Subcutaneous adipose tissue (tissue), 4 donors: Measurements from ENCODE around the gene SEPHS2. TPM values are rescaled to one million over a fixed set of nuclear protein-coding genes. Genes with fewer than 3 reads are reported as not detected.

Experiments used
- total RNA-seq, 4 donors: library from RNA; depleted of rRNA; stranded (reverse); fragments of >200 nt; gene quantifications; one replicate each; pipeline ENCODE4 v1.1.0, GENCODE V29; 2016
- TF ChIP-seq, protein P1 (sequence below): fragments of 450-650 bp; IDR thresholded peaks from one replicate; pipeline ENCODE4 v1.5.1; 2016; ENCODE audit warnings: low read depth, mild to moderate bottlenecking, control low read depth, antibody characterized with exemption, moderate library complexity

SEPHS2 gene
- total RNA-seq, 4 donors from 2014 or later, result 27.7 to 42.3 (median 29.4) TPM

GRCh38 chr16:30474684-30475083 lies 29.0 kb upstream of the SEPHS2 start:
- TF ChIP-seq, protein P1, sequence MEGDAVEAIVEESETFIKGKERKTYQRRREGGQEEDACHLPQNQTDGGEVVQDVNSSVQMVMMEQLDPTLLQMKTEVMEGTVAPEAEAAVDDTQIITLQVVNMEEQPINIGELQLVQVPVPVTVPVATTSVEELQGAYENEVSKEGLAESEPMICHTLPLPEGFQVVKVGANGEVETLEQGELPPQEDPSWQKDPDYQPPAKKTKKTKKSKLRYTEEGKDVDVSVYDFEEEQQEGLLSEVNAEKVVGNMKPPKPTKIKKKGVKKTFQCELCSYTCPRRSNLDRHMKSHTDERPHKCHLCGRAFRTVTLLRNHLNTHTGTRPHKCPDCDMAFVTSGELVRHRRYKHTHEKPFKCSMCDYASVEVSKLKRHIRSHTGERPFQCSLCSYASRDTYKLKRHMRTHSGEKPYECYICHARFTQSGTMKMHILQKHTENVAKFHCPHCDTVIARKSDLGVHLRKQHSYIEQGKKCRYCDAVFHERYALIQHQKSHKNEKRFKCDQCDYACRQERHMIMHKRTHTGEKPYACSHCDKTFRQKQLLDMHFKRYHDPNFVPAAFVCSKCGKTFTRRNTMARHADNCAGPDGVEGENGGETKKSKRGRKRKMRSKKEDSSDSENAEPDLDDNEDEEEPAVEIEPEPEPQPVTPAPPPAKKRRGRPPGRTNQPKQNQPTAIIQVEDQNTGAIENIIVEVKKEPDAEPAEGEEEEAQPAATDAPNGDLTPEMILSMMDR, result no peak

GRCh38 chr16:30474074-30474452 lies 28.4 kb upstream of the SEPHS2 start:
- TF ChIP-seq, protein P1, result no peak

DNA sequence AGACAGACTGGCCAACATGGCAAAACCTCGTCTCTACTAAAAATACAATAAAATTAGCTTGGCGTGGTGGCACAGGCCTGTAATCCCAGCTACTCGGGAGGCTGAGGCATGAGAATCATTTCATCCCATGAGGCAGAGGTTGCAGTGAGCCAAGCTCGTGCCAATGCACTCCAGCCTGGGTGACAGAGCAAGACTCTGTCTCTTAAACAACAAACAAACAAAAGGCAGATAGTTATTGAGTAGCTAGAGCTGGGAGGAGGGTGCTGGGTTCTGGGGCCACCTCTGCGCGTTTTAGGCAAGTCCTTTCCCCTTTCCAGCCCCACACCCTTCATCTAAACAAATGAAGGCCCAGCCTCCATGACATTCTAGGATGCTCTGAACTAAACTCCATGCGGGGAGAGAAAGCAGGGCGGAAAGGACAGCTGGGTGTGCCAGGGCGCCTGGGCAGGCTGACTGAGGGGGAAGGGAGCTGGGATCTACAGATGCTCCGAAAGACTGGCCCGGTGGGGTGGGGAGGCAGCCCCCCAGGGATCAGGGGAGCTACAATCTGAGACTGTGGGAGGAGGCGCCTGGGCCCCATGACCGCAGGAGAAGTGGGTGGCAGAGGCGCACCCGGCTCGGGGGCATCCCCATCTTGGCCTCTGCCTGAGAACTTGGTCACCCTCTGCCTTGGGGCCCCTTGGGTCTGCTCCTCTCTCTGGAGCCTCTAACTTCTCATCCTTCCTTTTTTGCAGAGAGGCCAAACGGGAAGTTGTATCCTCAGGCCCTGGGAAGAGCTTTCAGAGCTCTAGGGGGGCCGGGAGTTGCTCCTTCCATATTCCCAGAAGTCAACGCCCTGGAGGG lies 27.8 kb upstream of the SEPHS2 start:
- TF ChIP-seq, protein P1, result no peak

DNA sequence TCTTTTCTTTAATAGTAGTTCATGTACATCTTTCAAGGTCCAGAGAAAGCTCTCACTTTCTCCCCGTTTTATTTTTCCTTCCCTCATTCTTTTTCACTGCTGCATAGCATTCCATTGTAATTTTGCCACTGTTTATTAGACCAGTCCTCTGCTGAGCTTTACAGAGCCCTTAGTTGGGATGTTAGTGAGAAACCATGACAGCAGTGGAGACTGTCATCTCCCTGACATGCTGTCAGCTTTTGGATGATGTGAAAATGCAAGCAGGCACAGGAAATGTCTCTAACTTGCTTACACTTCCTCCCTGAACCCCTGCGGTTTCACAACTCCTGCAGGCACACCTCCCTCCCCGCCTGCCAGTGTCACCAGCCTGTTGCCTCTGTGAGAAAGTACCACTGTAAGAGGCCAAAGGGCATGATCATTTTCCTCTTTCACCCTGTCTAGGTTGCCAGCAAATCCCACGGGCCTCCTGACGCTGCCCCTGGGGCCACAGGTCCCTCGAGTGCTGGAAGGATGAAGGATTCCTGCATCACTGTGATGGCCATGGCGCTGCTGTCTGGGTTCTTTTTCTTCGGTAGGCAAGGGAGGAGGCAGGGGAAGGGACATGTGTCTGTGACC lies 26.8 kb upstream of the SEPHS2 start, which contains the start of gene ITGAL:
Gene ITGAL, plus strand, starts transcription at position 415 of the 615 bp plus-strand sequence. Its CDS starts 96 bp downstream, at position 511.
- TF ChIP-seq, protein P1, result no peak

DNA sequence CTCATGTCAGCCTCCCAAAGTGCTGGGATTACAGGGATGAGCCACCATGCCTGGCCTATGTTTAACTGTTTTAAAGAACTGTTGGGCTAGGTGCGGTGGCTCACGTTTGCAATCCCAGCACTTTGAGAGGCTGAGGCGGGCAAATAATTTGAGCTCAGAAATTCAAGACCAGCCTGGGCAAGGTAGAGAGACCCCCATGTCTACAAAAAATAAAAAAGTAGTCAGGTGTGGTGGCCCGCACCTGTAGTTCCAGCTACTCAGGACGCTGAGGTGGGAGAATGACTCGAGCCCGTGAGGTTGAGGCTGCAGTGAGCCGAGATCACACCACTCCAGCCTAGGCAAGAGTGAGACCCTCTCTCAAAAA lies 24.9 kb upstream of the SEPHS2 start:
- TF ChIP-seq, protein P1, result no peak

DNA sequence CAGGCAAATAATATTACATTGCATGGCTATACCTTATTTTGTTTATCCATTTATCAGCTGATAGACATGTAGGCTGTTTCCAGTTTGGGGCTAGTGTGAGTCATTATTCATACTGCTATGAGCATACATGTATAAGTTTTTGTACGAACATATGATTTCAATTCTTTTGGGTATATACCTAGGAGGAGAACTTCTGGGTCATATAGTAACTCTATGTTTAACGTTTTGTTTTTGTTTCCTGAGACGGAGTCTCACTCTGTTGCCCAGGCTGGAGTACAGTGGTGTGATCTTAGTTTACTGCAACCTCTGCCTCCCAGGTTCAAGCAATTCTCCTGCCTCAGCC lies 24.5 kb upstream of the SEPHS2 start:
- TF ChIP-seq, protein P1, result no peak

GRCh38 chr16:30464078-30464477 lies 18.4 kb upstream of the SEPHS2 start:
- TF ChIP-seq, protein P1, result no peak
